SK-N-MC (cell line): ENCODE measurements around the gene GPR55.
A peak's percentile ranks its signal among the peaks of the same experiment; 100 is the strongest.

Experiments
- DNase-seq: peaks from one replicate; pipeline ENCODE4 v3.0.0-alpha.2; 2011; ENCODE audit warnings: low read depth, low spot score
- H3K27ac ChIP-seq: fragments of 200-600 bp; sonication (generic); 2 replicates; pipeline ENCODE4 v1.5.1; 2016; ENCODE audit warnings: mixed run types
- H3K36me3 ChIP-seq: fragments of 200-600 bp; sonication (generic); 2 replicates; pipeline ENCODE4 v1.6.1; 2017; ENCODE audit warnings: antibody characterized with exemption, low read length, mixed read lengths; ENCODE audit not compliant: insufficient read depth
- H3K4me3 ChIP-seq: fragments of 200-600 bp; sonication (generic); 2 replicates; pipeline ENCODE4 v1.5.1; 2016
- H3K9ac ChIP-seq: fragments of 200-600 bp; sonication (generic); 2 replicates; pipeline ENCODE4 v1.8.0; 2017; ENCODE audit warnings: mixed run types, mixed read lengths; ENCODE audit not compliant: insufficient read length
- H3K9me3 ChIP-seq: fragments of 200-600 bp; sonication (generic); 2 replicates; pipeline ENCODE4 v1.6.1; 2017; ENCODE audit warnings: low read depth, mild to moderate bottlenecking, antibody characterized with exemption, low read length, moderate library complexity, mixed read lengths
- EZH2 ChIP-seq: fragments of 200-600 bp; sonication (generic); IDR thresholded peaks from one replicate; pipeline ENCODE4 v1.6.1; 2017; ENCODE audit warnings: antibody characterized with exemption
- FOXP2 ChIP-seq: optimal IDR thresholded peaks from 2 replicates; pipeline ENCODE3; 2011; ENCODE audit warnings: mild to moderate bottlenecking, moderate library complexity; ENCODE audit not compliant: insufficient read depth; ENCODE audit errors: extremely low read length, control extremely low read depth
- POLR2AphosphoS5 ChIP-seq: IDR thresholded peaks from 2 replicates; pipeline ENCODE4 v1.6.1; 2012; ENCODE audit warnings: mild to moderate bottlenecking, low read depth, low read length, borderline replicate concordance

The GPR55 gene

DNA sequence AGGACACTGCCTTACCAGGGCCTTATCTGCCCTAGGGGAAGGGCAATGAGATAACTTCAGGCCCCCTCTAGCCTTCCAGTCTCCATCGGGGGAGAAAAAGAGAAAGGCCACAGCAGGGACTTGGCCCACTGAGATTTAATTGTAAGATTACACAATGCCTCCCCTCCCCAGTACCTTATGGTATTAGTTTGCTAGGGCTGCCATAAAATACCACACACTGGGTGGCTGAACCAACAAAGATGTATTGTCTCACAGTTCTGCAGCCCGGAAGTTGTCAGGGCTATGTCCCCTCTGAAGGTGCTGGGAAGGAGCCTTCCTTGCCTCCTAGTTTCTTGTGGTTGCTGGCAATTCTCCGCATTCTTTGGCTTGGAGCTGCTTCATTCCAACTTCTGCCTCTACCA lies 36.0 kb upstream of the GPR55 start:
- Histone ChIP-seq H3K27ac (no peak overlapping the region), H3K4me3 (no peak overlapping the region), H3K36me3 (no peaks in the 10 kb centered on the region), H3K9me3 (no peaks in the 10 kb centered on the region), H3K9ac (no peak overlapping the region)
- no peak for DNase-seq
- TF ChIP-seq EZH2 (no peak), FOXP2 (no peak), POLR2AphosphoS5 (no peak)

DNA sequence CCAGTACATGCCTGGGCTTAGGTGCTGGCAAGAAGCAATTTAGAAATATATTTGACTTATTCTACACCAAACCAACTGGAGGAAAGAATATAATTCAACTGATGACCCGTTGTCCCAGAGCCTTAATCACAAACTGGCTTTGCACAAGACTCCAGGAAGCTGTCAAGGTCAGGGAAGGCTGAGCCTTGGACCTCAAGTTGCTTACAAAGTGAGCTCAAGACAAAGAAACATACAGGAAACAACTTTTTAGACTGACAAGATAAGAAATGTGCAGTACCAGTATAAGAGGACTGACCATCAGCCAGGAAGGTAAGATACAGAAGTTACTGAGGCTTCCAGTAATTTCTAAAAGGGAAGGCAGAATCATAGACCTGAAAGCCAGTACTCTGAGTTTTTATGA lies 35.0 kb upstream of the GPR55 start:
- H3K9me3 ChIP-seq = no peaks in the 10 kb centered on the region
- H3K9ac ChIP-seq = no peak overlapping the region
- no peak overlapping the region for H3K4me3 ChIP-seq
- H3K36me3 ChIP-seq = no peaks in the 10 kb centered on the region
- no peak for DNase-seq
- TF ChIP-seq EZH2 = no peak
- no peak for TF ChIP-seq POLR2AphosphoS5
- TF ChIP-seq FOXP2 = no peak
- H3K27ac ChIP-seq = no peak overlapping the region

DNA sequence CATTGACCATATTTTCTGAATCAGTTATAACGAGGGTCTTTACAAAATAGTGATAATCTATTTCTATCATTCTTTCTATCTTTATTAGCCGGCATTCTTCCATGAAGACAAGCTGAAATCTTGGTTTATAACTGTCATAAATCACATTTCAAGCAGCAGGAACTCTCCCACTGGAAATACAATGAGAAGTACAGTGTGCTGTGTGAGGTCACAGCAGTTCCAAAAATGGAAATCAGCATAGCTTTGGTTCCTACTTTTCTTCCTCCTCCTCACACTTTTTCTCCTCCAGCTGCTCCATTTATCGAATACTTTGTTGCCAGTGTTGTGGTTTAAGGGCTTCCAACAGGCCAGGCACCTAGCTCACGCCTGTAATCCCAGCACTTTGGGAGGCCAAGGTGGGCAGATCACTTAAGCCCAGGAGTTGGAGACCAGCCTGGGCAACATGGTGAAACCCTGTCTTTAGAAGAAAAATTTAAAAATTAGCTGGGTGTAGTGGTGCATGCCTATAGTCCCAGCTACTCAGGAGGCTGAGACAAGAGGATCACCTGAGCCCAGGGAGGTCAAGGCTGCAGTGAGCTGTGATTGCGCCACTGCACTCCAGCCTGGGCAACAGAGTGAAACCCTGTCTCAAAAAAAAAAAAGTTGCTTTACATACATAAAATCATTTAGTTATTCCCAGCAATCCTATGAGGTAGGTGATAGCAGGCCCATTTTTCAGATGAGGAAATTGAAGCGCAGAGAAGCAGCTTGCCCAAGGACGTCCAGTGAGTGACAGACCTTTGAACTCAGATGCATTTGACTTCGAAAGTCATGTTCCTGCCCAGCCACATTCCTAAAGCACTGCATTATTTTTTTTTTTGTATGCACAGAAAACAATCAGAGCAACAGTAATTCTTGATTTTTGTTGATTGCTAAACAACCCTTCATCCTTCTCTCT lies 34.0 kb upstream of the GPR55 start:
- H3K9me3 ChIP-seq = no peaks in the 10 kb centered on the region
- TF ChIP-seq FOXP2 (no peak), EZH2 (no peak), POLR2AphosphoS5 (no peak)
- no peaks in the 10 kb centered on the region for H3K36me3 ChIP-seq
- no peak for DNase-seq
- no peak overlapping the region for H3K27ac ChIP-seq
- no peak overlapping the region for H3K4me3 ChIP-seq
- no peak overlapping the region for H3K9ac ChIP-seq

DNA sequence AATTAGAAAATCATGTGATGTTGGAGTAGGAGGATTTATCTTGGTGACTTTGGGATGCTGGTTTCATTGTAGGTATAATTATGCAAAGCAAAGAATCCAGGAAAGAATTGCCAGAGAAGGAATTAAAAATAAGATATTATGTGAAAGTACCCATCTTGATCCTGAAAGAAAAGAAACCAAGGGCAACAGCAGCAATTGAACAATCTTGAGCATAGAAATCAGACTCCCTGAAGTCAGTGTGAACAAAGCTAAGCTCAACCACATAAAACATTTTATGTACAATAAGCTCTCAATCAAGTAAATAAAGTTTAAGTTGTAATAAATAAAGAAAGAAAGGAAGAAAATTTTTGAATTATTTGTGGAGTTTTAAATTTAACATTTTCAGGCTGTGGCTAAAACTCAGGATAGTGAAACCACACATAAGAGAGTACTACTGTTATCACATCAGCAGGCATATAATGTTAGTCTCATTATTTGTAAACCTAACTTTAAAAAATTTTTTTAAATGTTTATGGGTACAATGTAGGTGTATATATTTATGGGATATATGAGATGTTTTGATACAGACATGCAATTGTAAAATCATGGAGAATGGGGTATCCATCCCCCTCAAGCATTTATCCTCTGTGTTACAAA lies 32.8 kb upstream of the GPR55 start:
- TF ChIP-seq FOXP2 (no peak), EZH2 (no peak), POLR2AphosphoS5 (no peak)
- Histone ChIP-seq H3K36me3 (no peaks in the 10 kb centered on the region), H3K4me3 (peak overlapping the region; percentile 75), H3K9ac (peak overlapping the region; percentile 53), H3K27ac (no peak overlapping the region), H3K9me3 (no peaks in the 10 kb centered on the region)
- DNase-seq = no peak

DNA sequence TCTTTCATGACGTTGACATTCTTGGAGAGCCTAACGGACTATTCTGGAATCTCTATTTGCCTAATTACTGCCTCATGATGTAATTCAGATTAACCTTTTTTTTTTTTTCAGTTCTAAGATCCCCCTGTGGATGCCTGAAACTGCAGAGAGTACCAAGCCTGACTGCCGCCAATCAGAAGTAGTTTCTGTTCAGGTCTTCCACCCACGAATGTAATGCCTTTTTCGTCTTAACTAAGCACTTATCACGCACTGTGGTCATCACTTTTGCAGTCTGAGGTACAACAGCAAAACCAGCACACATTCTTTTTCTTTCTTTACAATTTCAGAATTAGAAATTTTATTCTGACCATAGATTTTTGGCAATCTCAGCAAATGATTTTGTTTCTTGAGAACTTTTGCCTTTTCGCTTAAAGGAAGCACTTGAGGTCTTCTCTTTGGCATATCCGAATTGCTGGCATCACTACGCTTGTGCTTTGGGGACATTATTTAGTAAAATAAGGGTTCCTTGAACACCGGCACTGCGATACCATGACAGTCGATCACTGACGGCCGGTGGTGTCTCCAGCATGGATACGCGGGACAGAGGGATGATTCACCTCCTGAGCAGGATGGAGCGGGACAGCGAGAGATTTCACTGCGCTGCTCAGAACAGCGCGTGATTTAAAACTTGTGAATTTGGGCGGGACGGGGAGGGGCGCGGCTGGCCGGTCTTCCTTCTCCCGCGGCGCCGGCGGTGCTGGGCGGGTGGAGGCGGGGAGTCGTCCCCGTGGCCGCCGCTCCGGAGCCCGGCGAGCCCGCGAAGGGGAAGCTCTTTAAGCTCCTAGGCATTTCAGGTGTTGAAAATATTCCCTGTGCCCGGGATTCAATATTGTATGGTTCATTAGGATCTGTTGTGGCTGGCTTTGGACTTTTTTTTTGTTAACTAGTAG lies 32.0 kb upstream of the GPR55 start:
- Histone ChIP-seq H3K4me3 (peak overlapping the region; percentile 75), H3K36me3 (no peaks in the 10 kb centered on the region), H3K27ac (no peak overlapping the region), H3K9me3 (no peaks in the 10 kb centered on the region), H3K9ac (peak overlapping the region; percentile 53)
- DNase-seq = no peak
- TF ChIP-seq POLR2AphosphoS5 (no peak), EZH2 (no peak), FOXP2 (no peak)

DNA sequence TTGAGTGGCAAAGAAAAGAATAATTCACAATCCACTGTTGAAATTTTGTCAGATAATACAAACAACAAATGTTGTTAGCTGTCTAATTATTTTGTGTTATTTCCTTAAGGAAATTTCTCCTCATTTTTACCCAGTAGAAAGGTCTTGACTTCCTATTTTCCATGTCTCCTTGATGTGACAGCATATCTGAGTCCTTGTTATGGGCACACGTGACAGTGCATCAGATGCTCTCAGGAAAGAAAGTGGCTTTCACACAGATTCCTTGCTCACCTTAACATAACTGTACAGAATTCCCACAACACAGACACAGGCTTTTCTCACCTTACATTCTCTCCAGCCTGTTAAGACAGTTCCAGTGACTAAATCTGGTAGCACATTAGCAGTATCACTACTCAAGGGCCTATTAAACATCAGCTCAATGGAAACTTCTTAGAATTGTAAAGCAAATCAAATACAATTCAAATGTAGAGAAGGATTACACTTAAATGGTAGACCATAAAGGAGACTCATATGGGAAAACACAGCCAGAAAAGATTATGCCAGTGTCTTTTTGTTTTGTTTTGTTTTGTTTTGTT lies 30.2 kb upstream of the GPR55 start:
- DNase-seq = no peak
- no peak overlapping the region for H3K4me3 ChIP-seq
- no peaks in the 10 kb centered on the region for H3K9me3 ChIP-seq
- H3K27ac ChIP-seq = no peak overlapping the region
- TF ChIP-seq POLR2AphosphoS5 (no peak), FOXP2 (no peak), EZH2 (no peak)
- H3K9ac ChIP-seq = no peak overlapping the region
- H3K36me3 ChIP-seq = no peaks in the 10 kb centered on the region

DNA sequence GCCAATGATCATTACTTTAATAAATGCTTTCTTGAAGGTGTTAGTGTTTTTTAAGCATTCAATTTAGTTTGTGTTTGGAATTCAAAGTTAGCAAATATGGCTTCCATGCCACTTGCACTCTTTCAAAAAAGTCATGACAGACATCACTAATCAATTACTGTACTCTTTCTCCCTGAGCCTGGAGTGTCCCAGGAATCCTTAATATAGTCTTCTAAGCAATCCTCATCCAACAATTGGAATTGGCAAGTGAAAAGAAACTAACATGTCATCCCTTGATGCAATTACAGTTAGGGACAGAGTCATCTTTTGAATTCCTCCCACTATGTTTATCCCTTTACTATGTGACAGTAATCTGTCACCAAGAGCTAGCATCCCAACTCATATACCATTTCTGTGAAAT lies 29.7 kb upstream of the GPR55 start:
- no peak overlapping the region for H3K27ac ChIP-seq
- H3K9me3 ChIP-seq = no peaks in the 10 kb centered on the region
- DNase-seq = no peak
- TF ChIP-seq FOXP2 (no peak), EZH2 (no peak), POLR2AphosphoS5 (no peak)
- H3K4me3 ChIP-seq = no peak overlapping the region
- H3K36me3 ChIP-seq = no peaks in the 10 kb centered on the region
- no peak overlapping the region for H3K9ac ChIP-seq
